Spleen (tissue), 3 donors: ENCODE measurements around the gene SNRPD3.

Source experiments
- POLR2A ChIP-seq, 3 donors: fragments of 450-650 bp; IDR thresholded peaks; one replicate each; pipeline ENCODE4 v1.5.1; 2017; ENCODE audit warnings: antibody characterized with exemption in 3 of 3, mild to moderate bottlenecking in 1 of 3
- POLR2AphosphoS5 ChIP-seq, 3 donors: sonication (generic); formaldehyde crosslinking; IDR thresholded peaks; one replicate each; pipeline ENCODE4 v1.5.1; 2017; ENCODE audit warnings: antibody characterized with exemption in 3 of 3

GRCh38 chr22:24599514-24599913, 43.7 kb downstream of the SNRPD3 start:
- TF ChIP-seq POLR2AphosphoS5 (IDR thresholded peaks at IDR 0.05), result no peak
- TF ChIP-seq POLR2A (IDR thresholded peaks at IDR 0.05), result no peak
